ENCODE data around the gene CDH13. TPM values are rescaled to one million over a fixed set of nuclear protein-coding genes. Genes with fewer than 3 reads are reported as not detected.

Gene CDH13
- total RNA-seq, 1 donor from 2014 or later = 20.9 TPM

DNA sequence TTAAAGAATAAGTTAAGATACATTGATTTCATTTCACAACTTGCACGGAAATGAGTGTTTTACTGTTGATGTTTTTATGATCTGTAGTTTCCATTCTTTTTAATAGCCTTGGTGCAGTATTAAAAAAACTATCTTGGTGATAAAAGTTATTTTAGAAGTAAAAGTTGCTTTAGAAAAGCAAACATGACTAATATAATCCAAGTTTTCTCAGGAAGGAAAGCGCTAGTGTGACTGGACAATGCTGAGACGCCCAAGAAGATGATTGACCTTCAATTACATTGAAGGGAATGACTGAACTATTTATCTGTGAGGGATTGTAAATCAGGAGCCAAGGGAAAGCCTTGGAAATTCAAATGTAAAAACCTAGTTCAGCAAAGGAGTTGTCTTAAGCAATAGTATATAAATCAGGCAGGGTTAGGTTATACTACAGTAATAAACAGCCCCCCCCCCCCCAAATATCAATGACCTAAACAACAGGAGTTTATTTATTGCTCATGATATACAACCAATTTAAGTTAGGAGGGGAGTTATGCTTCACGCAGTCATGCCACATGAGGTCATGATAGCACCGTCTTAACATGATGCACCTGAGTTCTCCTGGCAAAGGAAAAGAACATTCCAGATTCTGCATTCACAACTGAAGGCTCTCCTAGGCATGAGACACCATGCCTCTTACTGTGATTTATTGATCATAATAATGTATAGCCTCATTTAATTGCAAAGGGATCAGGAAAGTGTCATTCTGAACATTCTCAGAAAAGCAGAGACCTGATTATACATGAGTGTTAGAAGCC, 443.8 kb downstream of the CDH13 start:
- H3K4me1 ChIP-seq (ENCODE audit: control insufficient read depth in 3 of 3, insufficient read depth in 3 of 3, low read length in 3 of 3) = no peaks in the 10 kb centered on the region
- H3K4me3 ChIP-seq (ENCODE audit: low read length in 3 of 3) = no peak overlapping the region
- H3K27me3 ChIP-seq (ENCODE audit: control insufficient read depth in 3 of 3, insufficient read depth in 3 of 3, low read length in 3 of 3) = no peaks in the 10 kb centered on the region
- H3K36me3 ChIP-seq (ENCODE audit: control insufficient read depth in 3 of 3, insufficient read depth in 3 of 3, low read length in 3 of 3) = no peaks in the 10 kb centered on the region
- H3K9ac ChIP-seq (ENCODE audit: low read depth in 1 of 3, low read length in 3 of 3) = no peak overlapping the region
- no peak overlapping the region for H3K27ac ChIP-seq (ENCODE audit: low read depth, low read length)
- no peaks in the 10 kb centered on the region for H3K9me3 ChIP-seq (ENCODE audit: control insufficient read depth in 3 of 3, low read length in 3 of 3)

- Histone ChIP-seq H3K4me3 (ENCODE audit: low read length in 3 of 3) (no peak overlapping the region), H3K27me3 (ENCODE audit: control insufficient read depth in 3 of 3, insufficient read depth in 3 of 3, low read length in 3 of 3) (no peaks in the 10 kb centered on the region), H3K36me3 (ENCODE audit: control insufficient read depth in 3 of 3, insufficient read depth in 3 of 3, low read length in 3 of 3) (no peaks in the 10 kb centered on the region)
These were observed 449.2 kb downstream of the CDH13 start for GRCh38 chr16:83075956-83076355.

DNA sequence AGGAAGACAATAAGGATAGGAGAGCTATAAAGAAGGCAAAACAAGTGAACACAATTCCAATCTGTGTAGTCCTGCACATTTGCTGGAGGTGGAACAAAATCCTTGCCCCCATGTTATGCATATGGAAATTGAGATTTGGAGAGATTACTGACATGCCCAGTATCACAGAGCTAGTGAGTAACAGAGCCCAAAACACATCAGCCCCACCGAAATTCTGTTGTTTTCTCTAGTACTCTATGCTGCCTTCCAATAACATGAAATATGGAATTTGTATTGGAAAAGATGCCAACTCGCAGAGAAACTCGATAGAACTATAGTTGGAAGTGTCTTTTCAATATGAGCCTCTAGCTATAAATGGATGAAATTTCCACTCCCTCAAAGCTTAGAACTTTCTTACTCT, 456.6 kb downstream of the CDH13 start:
- Histone ChIP-seq H3K4me3 (ENCODE audit: low read length in 3 of 3) (no peak overlapping the region), H3K27me3 (ENCODE audit: control insufficient read depth in 3 of 3, insufficient read depth in 3 of 3, low read length in 3 of 3) (no peaks in the 10 kb centered on the region), H3K9me3 (ENCODE audit: control insufficient read depth in 3 of 3, low read length in 3 of 3) (no peaks in the 10 kb centered on the region), H3K36me3 (ENCODE audit: control insufficient read depth in 3 of 3, insufficient read depth in 3 of 3, low read length in 3 of 3) (no peaks in the 10 kb centered on the region), H3K27ac (ENCODE audit: low read depth, low read length) (no peak overlapping the region), H3K4me1 (ENCODE audit: control insufficient read depth in 3 of 3, insufficient read depth in 3 of 3, low read length in 3 of 3) (no peaks in the 10 kb centered on the region), H3K9ac (ENCODE audit: low read depth in 1 of 3, low read length in 3 of 3) (no peak overlapping the region)

More at GRCh38 chr16:83075956-83076355, 449.2 kb downstream of the CDH13 start:
- H3K9ac ChIP-seq (ENCODE audit: low read depth in 1 of 3, low read length in 3 of 3) = no peak overlapping the region
- no peaks in the 10 kb centered on the region for H3K9me3 ChIP-seq (ENCODE audit: control insufficient read depth in 3 of 3, low read length in 3 of 3)
- no peaks in the 10 kb centered on the region for H3K4me1 ChIP-seq (ENCODE audit: control insufficient read depth in 3 of 3, insufficient read depth in 3 of 3, low read length in 3 of 3)
- H3K27ac ChIP-seq (ENCODE audit: low read depth, low read length) = no peak overlapping the region

- Histone ChIP-seq H3K9me3 (ENCODE audit: control insufficient read depth in 3 of 3, low read length in 3 of 3) (no peaks in the 10 kb centered on the region), H3K9ac (ENCODE audit: low read depth in 1 of 3, low read length in 3 of 3) (no peak overlapping the region), H3K4me1 (ENCODE audit: control insufficient read depth in 3 of 3, insufficient read depth in 3 of 3, low read length in 3 of 3) (no peaks in the 10 kb centered on the region), H3K27ac (ENCODE audit: low read depth, low read length) (no peak overlapping the region), H3K4me3 (ENCODE audit: low read length in 3 of 3) (no peak overlapping the region), H3K27me3 (ENCODE audit: control insufficient read depth in 3 of 3, insufficient read depth in 3 of 3, low read length in 3 of 3) (no peaks in the 10 kb centered on the region), H3K36me3 (ENCODE audit: control insufficient read depth in 3 of 3, insufficient read depth in 3 of 3, low read length in 3 of 3) (no peaks in the 10 kb centered on the region)
These were observed 458.9 kb downstream of the CDH13 start for GRCh38 chr16:83085660-83086059.

- Histone ChIP-seq H3K4me3 (ENCODE audit: low read length in 3 of 3) (no peak overlapping the region), H3K9ac (ENCODE audit: low read depth in 1 of 3, low read length in 3 of 3) (no peak overlapping the region), H3K27ac (ENCODE audit: low read depth, low read length) (no peak overlapping the region), H3K27me3 (ENCODE audit: control insufficient read depth in 3 of 3, insufficient read depth in 3 of 3, low read length in 3 of 3) (no peaks in the 10 kb centered on the region), H3K36me3 (ENCODE audit: control insufficient read depth in 3 of 3, insufficient read depth in 3 of 3, low read length in 3 of 3) (no peaks in the 10 kb centered on the region), H3K4me1 (ENCODE audit: control insufficient read depth in 3 of 3, insufficient read depth in 3 of 3, low read length in 3 of 3) (no peaks in the 10 kb centered on the region), H3K9me3 (ENCODE audit: control insufficient read depth in 3 of 3, low read length in 3 of 3) (peaks cover 0 to 2% (median 0%) of the 10 kb centered on the region in 3 donors)
These were observed 469.3 kb downstream of the CDH13 start for GRCh38 chr16:83095941-83096692.

DNA sequence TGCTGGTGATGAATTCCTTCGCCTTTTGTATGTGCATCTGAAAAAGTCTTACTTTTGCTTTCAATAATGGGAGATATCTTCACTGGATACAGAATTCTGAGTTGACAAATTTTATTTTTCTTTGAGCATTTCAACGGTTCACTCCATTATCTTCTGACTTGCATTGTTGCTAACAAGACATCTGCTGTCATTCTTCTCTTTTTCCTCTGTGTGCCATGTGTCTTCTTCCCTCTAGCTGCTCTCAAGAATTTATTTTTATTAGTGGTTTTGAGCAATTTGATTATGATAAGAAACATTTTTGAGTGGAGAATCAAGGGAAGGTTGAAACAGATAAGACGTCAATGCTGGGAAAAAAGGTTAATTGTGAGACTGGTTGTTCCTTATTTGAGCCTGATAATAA, 471.8 kb downstream of the CDH13 start:
- H3K9me3 ChIP-seq (ENCODE audit: control insufficient read depth in 3 of 3, low read length in 3 of 3) = peaks cover 0 to 2% (median 0%) of the 10 kb centered on the region in 3 donors
- H3K9ac ChIP-seq (ENCODE audit: low read depth in 1 of 3, low read length in 3 of 3) = no peak overlapping the region
- no peak overlapping the region for H3K4me3 ChIP-seq (ENCODE audit: low read length in 3 of 3)
- no peaks in the 10 kb centered on the region for H3K4me1 ChIP-seq (ENCODE audit: control insufficient read depth in 3 of 3, insufficient read depth in 3 of 3, low read length in 3 of 3)
- no peak overlapping the region for H3K27ac ChIP-seq (ENCODE audit: low read depth, low read length)
- no peaks in the 10 kb centered on the region for H3K36me3 ChIP-seq (ENCODE audit: control insufficient read depth in 3 of 3, insufficient read depth in 3 of 3, low read length in 3 of 3)
- no peaks in the 10 kb centered on the region for H3K27me3 ChIP-seq (ENCODE audit: control insufficient read depth in 3 of 3, insufficient read depth in 3 of 3, low read length in 3 of 3)

GRCh38 chr16:83100679-83101078, 473.9 kb downstream of the CDH13 start:
- Histone ChIP-seq H3K9ac (ENCODE audit: low read depth in 1 of 3, low read length in 3 of 3) (no peak overlapping the region), H3K27me3 (ENCODE audit: control insufficient read depth in 3 of 3, insufficient read depth in 3 of 3, low read length in 3 of 3) (no peaks in the 10 kb centered on the region), H3K4me1 (ENCODE audit: control insufficient read depth in 3 of 3, insufficient read depth in 3 of 3, low read length in 3 of 3) (no peaks in the 10 kb centered on the region), H3K4me3 (ENCODE audit: low read length in 3 of 3) (no peak overlapping the region), H3K36me3 (ENCODE audit: control insufficient read depth in 3 of 3, insufficient read depth in 3 of 3, low read length in 3 of 3) (no peaks in the 10 kb centered on the region), H3K9me3 (ENCODE audit: control insufficient read depth in 3 of 3, low read length in 3 of 3) (peaks cover 0 to 2% (median 0%) of the 10 kb centered on the region in 3 donors), H3K27ac (ENCODE audit: low read depth, low read length) (no peak overlapping the region)

- no peaks in the 10 kb centered on the region for H3K27me3 ChIP-seq (ENCODE audit: control insufficient read depth in 3 of 3, insufficient read depth in 3 of 3, low read length in 3 of 3)
- H3K27ac ChIP-seq (ENCODE audit: low read depth, low read length) = no peak overlapping the region
- H3K9me3 ChIP-seq (ENCODE audit: control insufficient read depth in 3 of 3, low read length in 3 of 3) = peaks cover 0 to 2% (median 0%) of the 10 kb centered on the region in 3 donors
- H3K4me1 ChIP-seq (ENCODE audit: control insufficient read depth in 3 of 3, insufficient read depth in 3 of 3, low read length in 3 of 3) = no peaks in the 10 kb centered on the region
- no peak overlapping the region for H3K9ac ChIP-seq (ENCODE audit: low read depth in 1 of 3, low read length in 3 of 3)
- H3K4me3 ChIP-seq (ENCODE audit: low read length in 3 of 3) = no peak overlapping the region
- no peaks in the 10 kb centered on the region for H3K36me3 ChIP-seq (ENCODE audit: control insufficient read depth in 3 of 3, insufficient read depth in 3 of 3, low read length in 3 of 3)
These were observed 475.6 kb downstream of the CDH13 start for GRCh38 chr16:83102336-83102735.

GRCh38 chr16:83105279-83106077, 478.7 kb downstream of the CDH13 start:
- no peak overlapping the region for H3K4me3 ChIP-seq (ENCODE audit: low read length in 3 of 3)
- H3K9ac ChIP-seq (ENCODE audit: low read depth in 1 of 3, low read length in 3 of 3) = no peak overlapping the region
- H3K36me3 ChIP-seq (ENCODE audit: control insufficient read depth in 3 of 3, insufficient read depth in 3 of 3, low read length in 3 of 3) = no peaks in the 10 kb centered on the region
- no peaks in the 10 kb centered on the region for H3K4me1 ChIP-seq (ENCODE audit: control insufficient read depth in 3 of 3, insufficient read depth in 3 of 3, low read length in 3 of 3)
- H3K27ac ChIP-seq (ENCODE audit: low read depth, low read length) = no peak overlapping the region
- H3K27me3 ChIP-seq (ENCODE audit: control insufficient read depth in 3 of 3, insufficient read depth in 3 of 3, low read length in 3 of 3) = no peaks in the 10 kb centered on the region
- H3K9me3 ChIP-seq (ENCODE audit: control insufficient read depth in 3 of 3, low read length in 3 of 3) = no peaks in the 10 kb centered on the region

All from skeletal muscle tissue (tissue), 4 donors.